Lung (tissue), 12 donors: ENCODE data around the gene ACVR2A. TPM values are rescaled to one million over a fixed set of nuclear protein-coding genes. Genes with fewer than 3 reads are reported as not detected.
A peak's percentile ranks its signal among the peaks of the same experiment; 100 is the strongest.

ENCODE experiments used
- ATAC-seq: fragments of 200-7000 bp; cut with Tn5 transposase; one replicate; pipeline ENCODE4 v1.9.1; 2020; ENCODE audit warnings: moderate number of reproducible peaks; ENCODE audit not compliant: insufficient read depth, low FRiP score
- DNase-seq, 3 donors: peaks; one replicate each; pipeline ENCODE4 v3.0.0-alpha.2; 2013 to 2017
- H3K27ac ChIP-seq, 2 donors: one replicate each; pipeline ENCODE4 v1.5.1; 2013; ENCODE audit warnings: mild to moderate bottlenecking in 2 of 2, moderate library complexity in 2 of 2, control low read depth in 1 of 2, inconsistent platforms in 1 of 2, low read depth in 1 of 2, low read length in 1 of 2
- H3K27me3 ChIP-seq, 3 donors: one replicate each; pipeline ENCODE4 v1.5.1; 2013; ENCODE audit warnings: low read length in 2 of 3; ENCODE audit not compliant: control insufficient read depth in 3 of 3, insufficient read depth in 3 of 3
- H3K36me3 ChIP-seq, 4 donors: one replicate each; pipeline ENCODE4 v1.5.1; 2013; ENCODE audit warnings: low read length in 4 of 4, mild to moderate bottlenecking in 1 of 4, moderate library complexity in 1 of 4; ENCODE audit not compliant: control insufficient read depth in 4 of 4, insufficient read depth in 4 of 4
- H3K4me1 ChIP-seq, 5 donors: one replicate each; pipeline ENCODE4 v1.5.1; 2013; ENCODE audit warnings: low read length in 5 of 5, mild to moderate bottlenecking in 2 of 5, moderate library complexity in 1 of 5; ENCODE audit not compliant: control insufficient read depth in 5 of 5, insufficient read depth in 5 of 5
- H3K4me3 ChIP-seq: one replicate; pipeline ENCODE4 v1.5.1; 2013; ENCODE audit warnings: mild to moderate bottlenecking, control low read depth, moderate library complexity
- H3K9ac ChIP-seq, 2 donors: one replicate each; pipeline ENCODE4 v1.5.1; 2013; ENCODE audit warnings: low read length in 2 of 2, control low read depth in 1 of 2; ENCODE audit not compliant: insufficient read depth in 1 of 2
- H3K9me3 ChIP-seq, 4 donors: one replicate each; pipeline ENCODE4 v1.5.1; 2013; ENCODE audit warnings: low read length in 3 of 4, mild to moderate bottlenecking in 1 of 4, moderate library complexity in 1 of 4; ENCODE audit not compliant: control insufficient read depth in 4 of 4, insufficient read depth in 3 of 4
- CTCF ChIP-seq: IDR thresholded peaks from 2 replicates; pipeline ENCODE4 v1.5.1; 2012; ENCODE audit warnings: mild to moderate bottlenecking; ENCODE audit errors: control extremely low read depth, extremely low read depth
- WGBS, 2 donors: extraction: QIAGEN DNeasy Blood & Tissue Kit; methylation state at CpG; one replicate each; pipeline ENCODE4 v1.1.7; 2013; 5-methylcytosine and 5-hydroxymethylcytosine counted together
- polyA plus RNA-seq, 2 donors: library from polyadenylated mRNA; stranded (reverse); fragments of 200-250 nt; gene quantifications; one replicate each; pipeline ENCODE4 v1.2.1, GENCODE V29; 2013
- total RNA-seq, 2 donors: library from RNA; depleted of rRNA in 1 of 2; stranded (reverse); fragments of >200 nt in 1 of 2; gene quantifications; one replicate each; pipeline ENCODE4 v1.2.1, GENCODE V29; 2014 to 2021
- donor health status: control.
- donor health status: control.
- donor health status: Bipolar disorder and iron deficiency.
- donor health status: healthy.
- donor health status: DM: yes; HTN: yes; CAD: no.

ACVR2A gene
- total and polyA plus RNA-seq, 4 donors = 4.0 to 56.5 (median 10.9) TPM

GRCh38 chr2:147934881-147935620 is 90.2 kb downstream of the ACVR2A start:
- no peaks in the 10 kb centered on the region for H3K27me3 ChIP-seq
- no peak overlapping the region for H3K27ac ChIP-seq
- H3K9me3 ChIP-seq = no peaks in the 10 kb centered on the region
- peaks cover 5 to 19% (median 8%) of the 10 kb centered on the region in 4 donors for H3K36me3 ChIP-seq
- TF ChIP-seq CTCF = no peak
- H3K4me3 ChIP-seq = no peak overlapping the region
- WGBS, 2 donors = 63 to 69% methylated on average over 1 of the region's 1 CpG
- no peaks in the 10 kb centered on the region for H3K4me1 ChIP-seq
- DNase-seq = no peak
- no peak for ATAC-seq
- no peak overlapping the region for H3K9ac ChIP-seq

- peak in 2 of 3 donors; percentile 49 to 59 for DNase-seq
Observed at GRCh38 chr2:147937744-147938349, 93.0 kb downstream of the ACVR2A start.

DNA sequence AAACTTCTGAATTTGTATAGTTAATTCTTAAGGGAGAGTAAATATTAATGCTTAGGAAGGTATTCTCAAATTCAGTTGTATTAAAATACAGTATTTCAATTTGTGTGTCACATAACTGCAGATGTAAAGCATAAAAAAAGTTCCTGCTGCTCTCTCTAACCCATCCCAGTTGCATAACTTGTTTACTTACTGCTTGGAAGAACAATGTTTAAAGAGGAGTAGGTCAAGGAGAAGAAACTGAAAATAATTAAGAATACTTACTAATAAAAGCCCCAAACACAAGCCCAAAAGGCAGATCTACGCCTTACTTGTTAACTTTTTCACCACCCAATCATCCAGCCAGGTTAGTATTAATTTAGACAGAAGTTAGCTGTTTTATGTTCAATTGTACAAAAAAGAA is 94.5 kb downstream of the ACVR2A start:
- no peaks in the 10 kb centered on the region for H3K4me1 ChIP-seq

More at GRCh38 chr2:147937744-147938349, 93.0 kb downstream of the ACVR2A start:
- ATAC-seq = peak; percentile 79
- WGBS, 2 donors = 41 to 44% methylated on average over 3 of the region's 3 CpGs
- peak; percentile 43 for TF ChIP-seq CTCF
- Histone ChIP-seq H3K27me3 (no peaks in the 10 kb centered on the region), H3K4me3 (no peak overlapping the region), H3K36me3 (peaks cover 1 to 18% (median 6%) of the 10 kb centered on the region in 4 donors), H3K27ac (no peak overlapping the region), H3K4me1 (no peaks in the 10 kb centered on the region), H3K9me3 (no peaks in the 10 kb centered on the region), H3K9ac (no peak overlapping the region)

More for the DNA sequence above, 94.5 kb downstream of the ACVR2A start:
- DNase-seq (no peak), ATAC-seq (no peak)
- Histone ChIP-seq H3K27me3 (no peaks in the 10 kb centered on the region), H3K27ac (no peak overlapping the region), H3K9ac (no peak overlapping the region), H3K36me3 (peaks cover 0 to 12% (median 7%) of the 10 kb centered on the region in 4 donors), H3K9me3 (no peaks in the 10 kb centered on the region), H3K4me3 (no peak overlapping the region)
- 81 to 94% methylated on average over 1 of the region's 1 CpG for WGBS, 2 donors
- TF ChIP-seq CTCF = no peak
